MM.1S (cell line): ENCODE results near the gene GSTM2.

Source experiments
- DNase-seq: peaks from one replicate; pipeline ENCODE4 v3.0.0-alpha.2; 2015
- H2AFZ ChIP-seq: fragments of 300-600 bp; sonication (generic); 2 replicates; pipeline ENCODE4 v1.6.0; 2016; ENCODE audit warnings: antibody characterized with exemption, low read length
- H3F3A ChIP-seq: fragments of 300-600 bp; sonication (generic); 2 replicates; pipeline ENCODE4 v1.6.1; 2016; ENCODE audit warnings: mild to moderate bottlenecking, antibody characterized with exemption, low read length, moderate library complexity, mixed read lengths; ENCODE audit not compliant: insufficient read depth
- H3K27ac ChIP-seq: fragments of 300-600 bp; sonication (generic); 2 replicates; pipeline ENCODE4 v1.5.1; 2016; ENCODE audit warnings: mild to moderate bottlenecking, low read length
- H3K27me3 ChIP-seq: fragments of 300-600 bp; sonication (generic); replicated peaks from 2 replicates; pipeline ENCODE4 v1.6.0; 2016; ENCODE audit warnings: low read length; ENCODE audit not compliant: insufficient read depth
- H3K36me3 ChIP-seq: fragments of 300-600 bp; sonication (generic); replicated peaks from 2 replicates; pipeline ENCODE4 v1.6.1; 2016; ENCODE audit warnings: mild to moderate bottlenecking, low read length, mixed read lengths; ENCODE audit not compliant: insufficient read depth
- H3K4me1 ChIP-seq: fragments of 300-600 bp; sonication (generic); 2 replicates; pipeline ENCODE4 v1.6.1; 2016; ENCODE audit warnings: low read length, mixed read lengths
- H3K4me2 ChIP-seq: fragments of 300-600 bp; sonication (generic); 2 replicates; pipeline ENCODE4 v1.6.0; 2016; ENCODE audit warnings: low read depth, low read length
- H3K4me3 ChIP-seq: fragments of 300-600 bp; sonication (generic); 2 replicates; pipeline ENCODE4 v1.5.1; 2016; ENCODE audit warnings: low read length, mixed read lengths
- H3K79me2 ChIP-seq: fragments of 300-600 bp; sonication (generic); 2 replicates; pipeline ENCODE4 v1.6.1; 2016; ENCODE audit warnings: mixed run types, low read length, mixed read lengths
- H3K9ac ChIP-seq: fragments of 300-600 bp; sonication (generic); 2 replicates; pipeline ENCODE4 v1.6.1; 2016; ENCODE audit warnings: low read length, mixed read lengths
- H3K9me2 ChIP-seq: fragments of 300-600 bp; sonication (generic); replicated peaks from 2 replicates; pipeline ENCODE4 v1.6.1; 2016; ENCODE audit warnings: mild to moderate bottlenecking, low read length, mixed read lengths; ENCODE audit not compliant: insufficient read depth
- H3K9me3 ChIP-seq: fragments of 300-600 bp; sonication (generic); replicated peaks from 2 replicates; pipeline ENCODE4 v1.6.1; 2016; ENCODE audit warnings: mild to moderate bottlenecking, low read length, mixed read lengths; ENCODE audit not compliant: insufficient read depth
- H4K20me1 ChIP-seq: fragments of 300-600 bp; sonication (generic); 2 replicates; pipeline ENCODE4 v1.6.1; 2016; ENCODE audit warnings: mild to moderate bottlenecking, low read length, moderate library complexity, mixed read lengths; ENCODE audit not compliant: insufficient read depth
- CTCF ChIP-seq: fragments of 300-600 bp; sonication (generic); IDR thresholded peaks from 2 replicates; pipeline ENCODE4 v1.5.1; 2016; ENCODE audit warnings: antibody characterized with exemption, low read length, mixed read lengths
- EZH2 ChIP-seq: fragments of 300-600 bp; sonication (generic); optimal IDR thresholded peaks from 2 replicates; pipeline ENCODE3; 2017; ENCODE audit warnings: low read depth, mild to moderate bottlenecking, antibody characterized with exemption, low read length, mixed read lengths
- EZH2phosphoT487 ChIP-seq: fragments of 300-600 bp; sonication (generic); IDR thresholded peaks from 2 replicates; pipeline ENCODE4 v1.6.1; 2018; ENCODE audit warnings: antibody characterized with exemption, low read length

GSTM2 gene

GRCh38 chr1:109634771-109635750, 32.8 kb upstream of the GSTM2 start:
- DNase-seq, result peak; percentile 25
- Histone ChIP-seq H3K27ac (peak overlapping the region; percentile 74), H3K36me3 (no peaks in the 10 kb centered on the region), H4K20me1 (no peaks in the 10 kb centered on the region), H2AFZ (peak overlapping the region; percentile 35; the same call in 1 of the 2 replicates), H3K79me2 (no peaks in the 10 kb centered on the region), H3K9ac (peak overlapping the region; percentile 40; the same call in 1 of the 2 replicates), H3K27me3 (no peaks in the 10 kb centered on the region), H3F3A (no peaks in the 10 kb centered on the region), H3K4me3 (peak overlapping the region; percentile 46; the same call in 1 of the 2 replicates), H3K9me3 (no peaks in the 10 kb centered on the region), H3K4me1 (peaks cover 22% of the 10 kb centered on the region), H3K9me2 (no peaks in the 10 kb centered on the region), H3K4me2 (peak overlapping the region; percentile 85)
- TF ChIP-seq EZH2phosphoT487, result no peak
- no peak for TF ChIP-seq EZH2
- TF ChIP-seq CTCF, result no peak

- H3K9me2 ChIP-seq, result no peaks in the 10 kb centered on the region
- H3K4me1 ChIP-seq, result peaks cover 23% of the 10 kb centered on the region
- H2AFZ ChIP-seq, result no peak overlapping the region
- H3K9me3 ChIP-seq, result no peaks in the 10 kb centered on the region
- no peaks in the 10 kb centered on the region for H3K79me2 ChIP-seq
- no peaks in the 10 kb centered on the region for H4K20me1 ChIP-seq
- H3F3A ChIP-seq, result no peaks in the 10 kb centered on the region
- H3K27ac ChIP-seq, result peak overlapping the region; percentile 74; the same call in 1 of the 2 replicates
- no peak for DNase-seq
- TF ChIP-seq EZH2phosphoT487 (no peak), EZH2 (no peak), CTCF (no peak)
- H3K36me3 ChIP-seq, result no peaks in the 10 kb centered on the region
- no peaks in the 10 kb centered on the region for H3K27me3 ChIP-seq
- H3K4me3 ChIP-seq, result no peak overlapping the region
- H3K9ac ChIP-seq, result no peak overlapping the region
- peak overlapping the region; percentile 85; the same call in 1 of the 2 replicates for H3K4me2 ChIP-seq
Observed at GRCh38 chr1:109635862-109636200, 32.0 kb upstream of the GSTM2 start.

- no peak for DNase-seq
- H3K79me2 ChIP-seq, result no peaks in the 10 kb centered on the region
- H4K20me1 ChIP-seq, result no peaks in the 10 kb centered on the region
Observed at GRCh38 chr1:109636201-109636952, 31.5 kb upstream of the GSTM2 start.

More at GRCh38 chr1:109636201-109636952, 31.5 kb upstream of the GSTM2 start:
- Histone ChIP-seq H2AFZ (no peak overlapping the region), H3F3A (no peaks in the 10 kb centered on the region), H3K4me1 (peaks cover 23% of the 10 kb centered on the region), H3K4me2 (no peak overlapping the region), H3K36me3 (no peaks in the 10 kb centered on the region), H3K9ac (no peak overlapping the region), H3K9me2 (no peaks in the 10 kb centered on the region), H3K27ac (no peak overlapping the region), H3K4me3 (no peak overlapping the region), H3K9me3 (no peaks in the 10 kb centered on the region), H3K27me3 (no peaks in the 10 kb centered on the region)
- TF ChIP-seq EZH2phosphoT487, result no peak
- TF ChIP-seq EZH2, result no peak
- TF ChIP-seq CTCF, result no peak
